GM12874 (cell line): ENCODE results near the gene PHF21A.

Experiments
- TF ChIP-seq, protein P1 (sequence below): IDR thresholded peaks from 2 replicates; pipeline ENCODE4 v1.5.1; 2011; ENCODE audit warnings: low read depth, mild to moderate bottlenecking, control low read depth, low read length, moderate library complexity; ENCODE audit not compliant: insufficient read depth

The PHF21A gene

DNA sequence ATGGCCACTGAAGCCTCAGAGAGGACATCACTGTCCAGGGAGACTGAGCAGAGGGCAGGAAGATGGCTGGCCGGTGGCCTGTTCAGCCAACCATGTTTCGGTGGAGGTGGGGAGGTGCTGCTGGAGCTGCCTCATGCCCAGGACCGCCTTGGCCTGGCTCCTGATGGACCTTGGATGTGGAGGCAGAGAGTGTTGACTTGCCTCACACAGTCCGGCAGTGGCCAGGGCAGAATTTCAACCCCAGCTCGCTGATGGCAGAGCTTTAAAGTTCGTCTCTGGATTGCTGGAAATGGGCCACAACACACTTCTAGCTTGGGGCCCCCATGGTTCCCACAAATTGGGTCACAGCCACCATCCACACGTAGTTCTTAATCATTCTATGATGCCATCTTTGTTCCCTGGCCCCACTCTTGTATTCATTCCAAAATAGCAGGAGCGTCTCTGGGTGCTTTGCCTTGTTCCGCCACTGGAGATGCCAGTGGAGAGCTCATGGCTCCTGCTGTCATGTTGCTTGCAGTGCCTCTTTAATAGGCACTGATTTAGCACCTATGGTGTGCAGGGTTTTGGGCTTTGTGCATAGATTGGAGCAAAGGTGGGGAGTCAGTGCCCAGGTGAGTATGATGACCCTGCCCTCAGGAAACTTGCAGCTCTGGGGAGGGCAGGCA is 230.2 kb downstream of the PHF21A start:
- TF ChIP-seq, protein P1, sequence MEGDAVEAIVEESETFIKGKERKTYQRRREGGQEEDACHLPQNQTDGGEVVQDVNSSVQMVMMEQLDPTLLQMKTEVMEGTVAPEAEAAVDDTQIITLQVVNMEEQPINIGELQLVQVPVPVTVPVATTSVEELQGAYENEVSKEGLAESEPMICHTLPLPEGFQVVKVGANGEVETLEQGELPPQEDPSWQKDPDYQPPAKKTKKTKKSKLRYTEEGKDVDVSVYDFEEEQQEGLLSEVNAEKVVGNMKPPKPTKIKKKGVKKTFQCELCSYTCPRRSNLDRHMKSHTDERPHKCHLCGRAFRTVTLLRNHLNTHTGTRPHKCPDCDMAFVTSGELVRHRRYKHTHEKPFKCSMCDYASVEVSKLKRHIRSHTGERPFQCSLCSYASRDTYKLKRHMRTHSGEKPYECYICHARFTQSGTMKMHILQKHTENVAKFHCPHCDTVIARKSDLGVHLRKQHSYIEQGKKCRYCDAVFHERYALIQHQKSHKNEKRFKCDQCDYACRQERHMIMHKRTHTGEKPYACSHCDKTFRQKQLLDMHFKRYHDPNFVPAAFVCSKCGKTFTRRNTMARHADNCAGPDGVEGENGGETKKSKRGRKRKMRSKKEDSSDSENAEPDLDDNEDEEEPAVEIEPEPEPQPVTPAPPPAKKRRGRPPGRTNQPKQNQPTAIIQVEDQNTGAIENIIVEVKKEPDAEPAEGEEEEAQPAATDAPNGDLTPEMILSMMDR, result no peak

DNA sequence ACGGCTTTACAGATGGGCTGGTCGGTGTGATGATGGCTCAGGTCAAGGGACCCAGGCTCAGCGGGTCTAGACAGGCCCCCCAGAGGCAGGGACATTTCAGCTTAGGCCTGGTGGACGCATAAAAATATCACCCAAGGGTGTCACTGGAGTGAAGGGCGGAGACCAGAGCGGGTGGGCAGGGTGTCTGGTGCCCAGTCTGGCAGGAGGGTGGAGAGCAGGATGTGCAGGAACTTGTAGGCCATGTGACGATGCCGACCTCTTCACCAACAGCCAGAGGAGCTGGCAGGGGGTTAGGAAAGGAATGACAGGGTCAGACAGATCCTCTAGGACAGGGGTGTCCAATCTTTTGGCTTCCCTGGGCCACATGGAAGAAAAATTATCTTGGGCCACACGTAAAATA is 231.3 kb downstream of the PHF21A start:
- TF ChIP-seq, protein P1, result no peak

DNA sequence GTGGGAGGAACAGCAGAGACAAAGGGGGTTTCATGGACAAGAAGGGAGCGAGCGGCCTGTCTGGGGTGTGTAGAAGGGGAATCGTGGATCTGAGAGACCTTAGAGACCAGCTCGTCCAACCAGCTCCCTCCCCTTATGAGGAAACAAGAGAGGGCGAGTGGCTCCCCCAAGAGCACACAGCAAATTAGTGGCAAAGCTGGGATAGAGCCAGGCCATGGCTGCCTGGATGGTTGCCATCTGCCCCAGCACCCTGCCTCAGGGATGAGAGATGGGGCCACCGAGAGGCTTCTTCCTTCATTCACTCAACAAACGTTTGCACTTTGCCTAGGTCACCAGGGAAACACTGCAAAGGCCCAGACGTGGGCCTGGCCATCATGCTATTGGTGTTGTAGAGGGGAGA is 231.7 kb downstream of the PHF21A start:
- TF ChIP-seq, protein P1, result no peak

DNA sequence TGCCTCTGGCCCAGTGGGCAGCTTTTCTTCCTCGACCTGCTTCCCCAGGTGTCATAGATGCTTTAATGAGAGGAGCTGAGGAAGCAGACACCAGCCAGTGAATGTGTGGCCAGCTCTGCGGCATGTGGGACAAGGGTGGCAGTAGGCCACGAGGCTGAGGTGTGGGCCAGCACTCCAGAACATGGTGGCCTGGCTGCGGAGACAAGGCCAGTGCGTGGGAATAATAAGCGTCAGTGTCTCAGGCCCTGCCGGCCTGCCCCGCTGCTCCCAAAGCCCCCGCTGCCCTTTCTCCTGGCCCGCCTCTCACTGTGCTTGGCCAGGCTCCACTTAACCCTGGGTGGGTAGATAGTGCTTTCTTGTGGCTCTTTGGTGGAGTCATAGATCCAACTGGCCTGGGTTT is 233.7 kb downstream of the PHF21A start:
- TF ChIP-seq, protein P1, result no peak

DNA sequence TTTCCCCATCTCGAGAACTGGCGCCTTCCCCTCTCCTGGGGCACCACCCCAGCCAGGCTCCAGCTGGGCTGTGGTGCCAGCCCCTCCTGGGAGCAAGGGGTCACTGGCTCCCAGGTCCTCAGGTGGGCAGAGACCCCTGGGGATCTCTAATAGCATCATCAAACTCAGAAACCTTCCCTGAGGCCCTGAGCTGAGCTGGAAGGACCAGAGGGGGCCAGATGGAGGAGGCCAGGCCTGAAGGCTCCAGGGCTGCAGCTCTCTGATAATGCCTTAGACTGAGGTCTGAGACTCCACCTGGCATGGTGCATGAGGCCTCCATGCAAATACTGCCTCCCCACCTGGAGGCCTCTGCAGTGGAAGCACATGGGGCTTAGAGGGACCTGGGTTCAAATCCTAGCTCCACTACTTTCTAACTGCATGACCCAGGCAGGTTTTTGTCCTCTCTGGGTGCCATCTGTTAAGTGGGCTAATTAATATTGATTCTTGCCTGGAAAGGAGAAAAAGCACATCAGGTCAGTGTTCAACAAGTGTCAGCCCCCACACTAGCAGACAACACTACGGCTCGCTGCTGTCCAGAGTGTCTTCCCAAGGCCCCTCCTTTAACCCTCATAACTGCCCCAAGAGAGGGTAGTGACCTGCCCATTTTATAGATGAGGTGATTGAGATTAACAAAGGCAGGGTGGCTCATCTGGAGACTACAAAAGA is 234.3 kb downstream of the PHF21A start:
- TF ChIP-seq, protein P1, result no peak

DNA sequence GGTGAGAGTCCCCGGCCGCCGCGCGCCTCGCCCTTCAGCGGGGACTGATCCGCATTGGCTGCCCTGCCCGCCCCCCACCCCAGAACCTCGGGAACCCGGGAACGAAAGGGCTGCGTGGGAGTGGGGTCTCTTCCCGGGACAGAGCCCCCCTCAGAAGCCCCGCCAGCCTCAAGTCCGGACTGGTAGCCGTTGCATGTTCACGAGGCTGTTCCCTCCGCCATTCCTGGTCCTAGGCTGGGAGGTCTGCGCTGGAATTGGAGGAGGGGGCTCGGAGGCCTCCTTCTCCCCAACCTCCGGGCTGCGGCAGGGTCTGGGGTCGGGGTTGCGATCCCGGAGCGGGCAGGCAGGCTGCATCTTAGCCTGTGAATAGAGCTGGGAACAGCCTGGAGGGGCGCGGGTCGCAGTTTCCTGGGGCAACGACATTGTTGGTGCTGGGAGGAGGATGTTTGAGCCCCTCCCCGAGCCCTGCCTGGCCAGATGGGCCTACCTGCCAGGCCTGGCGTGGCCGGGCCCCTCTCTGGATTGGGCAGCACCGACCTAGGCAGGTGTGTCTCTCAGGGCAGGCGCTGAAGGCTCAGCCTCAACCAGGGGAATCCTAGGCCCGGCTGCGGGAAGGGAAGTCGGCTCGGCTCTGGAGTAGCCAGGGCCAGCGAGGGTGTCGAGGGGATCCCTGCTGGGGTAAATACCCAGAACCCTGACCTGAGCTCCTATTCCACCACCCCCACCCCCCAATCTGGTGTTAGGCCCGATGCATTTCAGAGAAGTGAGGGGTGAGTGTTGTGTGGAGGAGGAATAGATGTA is 235.1 kb downstream of the PHF21A start:
- TF ChIP-seq, protein P1, result no peak

DNA sequence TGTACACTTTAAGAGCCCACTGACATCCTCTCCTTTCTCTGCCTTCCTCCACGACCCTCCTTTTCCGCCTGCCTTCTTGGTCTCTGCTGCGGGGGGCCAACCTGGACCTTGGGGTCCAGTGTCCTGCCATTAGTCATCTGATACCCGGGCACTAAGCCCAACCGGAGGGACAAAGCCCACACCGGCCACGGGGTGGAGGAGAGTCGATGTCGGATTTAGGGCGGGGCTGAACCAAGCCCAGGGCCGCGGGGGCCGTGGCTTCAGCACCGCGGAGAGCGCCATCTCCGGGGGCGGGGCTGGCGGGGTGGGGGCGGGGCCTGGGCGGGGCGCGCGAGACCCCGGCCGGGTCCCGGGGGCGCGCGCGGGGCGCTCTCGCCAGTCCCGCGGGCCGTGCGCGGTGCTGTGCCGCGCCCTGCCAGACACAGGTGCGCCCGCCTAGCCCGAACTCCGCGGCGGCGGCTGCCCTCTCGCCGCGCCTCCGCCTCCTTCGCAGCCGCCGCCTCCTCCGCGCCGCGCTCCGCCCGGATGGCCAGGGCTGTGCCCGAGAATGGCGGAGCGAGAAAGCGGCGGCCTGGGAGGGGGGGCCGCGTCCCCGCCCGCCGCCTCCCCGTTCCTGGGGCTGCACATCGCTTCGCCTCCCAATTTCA is 235.9 kb downstream of the PHF21A start, which contains the start of gene MAPK8IP1:
MAPK8IP1 (plus strand) TSS at position 378 of the 647 bp plus-strand sequence; CDS start at position 548, 170 bp downstream.
- TF ChIP-seq, protein P1, result no peak
